Endothelial cell of umbilical vein (primary cell): ENCODE measurements around the gene VAMP2. TPM values are rescaled to one million over a fixed set of nuclear protein-coding genes. Genes with fewer than 3 reads are reported as not detected.
A peak's percentile ranks its signal among the peaks of the same experiment; 100 is the strongest.

Experiments used
- BruUV-seq: library from RNA; stranded (reverse); fragments of 400-500 nt; replicated peaks from 2 replicates; lab custom pipeline; 2021; lab: Mats Ljungman, UMichigan
- CTCF ChIA-PET: fragments of 300-600, 350-600 bp; sonication (Branson Sonifier 250); formaldehyde crosslinking; loops from one replicate; lab custom pipeline; 2021; ENCODE audit warnings: antibody characterized with exemption, inconsistent platforms; lab: Charles Lee
- POLR2A ChIA-PET: fragments of 300-600, 350-600 bp; sonication (Branson Sonifier 250); formaldehyde crosslinking; loops from one replicate; lab custom pipeline; 2021; ENCODE audit warnings: antibody characterized with exemption, inconsistent platforms; lab: Charles Lee
- DNase-seq: peaks from one replicate; pipeline ENCODE4 v3.0.0-alpha.2; 2011; ENCODE audit warnings: low read depth, low spot score
- FAIRE-seq: peaks from 2 replicates; lab custom pipeline; 2011; peaks lifted over from hg19 to GRCh38; lab: Jason Lieb, UNC
- H2AFZ ChIP-seq: 2 replicates; pipeline ENCODE4 v1.6.0; 2012; ENCODE audit warnings: low read depth, low read length, control low read depth, inconsistent platforms
- H3K27ac ChIP-seq: 2 replicates; pipeline ENCODE4 v1.5.1; 2011; ENCODE audit warnings: low read depth, mild to moderate bottlenecking, control low read depth, low read length, moderate library complexity; ENCODE audit not compliant: insufficient read depth
- H3K27me3 ChIP-seq, 2 experiments: 2 replicates each; pipeline versions ENCODE4 v1.6.0 to v1.6.1; 2011; ENCODE audit warnings: low read length in 2 of 2, mixed read lengths in 1 of 2; ENCODE audit not compliant: control insufficient read depth in 2 of 2, insufficient read depth in 2 of 2
- H3K36me3 ChIP-seq, 2 experiments: 2 replicates in 1 of 2; 3 replicates in 1 of 2; pipeline ENCODE4 v1.5.1; 2011; ENCODE audit warnings: low read length in 2 of 2, mild to moderate bottlenecking in 1 of 2, moderate library complexity in 1 of 2; ENCODE audit not compliant: control insufficient read depth in 2 of 2, insufficient read depth in 2 of 2; ENCODE audit errors: extremely low read depth in 1 of 2
- H3K4me1 ChIP-seq: 3 replicates; pipeline ENCODE4 v1.5.1; 2011; ENCODE audit warnings: mild to moderate bottlenecking, low read length; ENCODE audit not compliant: control insufficient read depth, insufficient read depth; ENCODE audit errors: extremely low read depth
- H3K4me2 ChIP-seq: 2 replicates; pipeline ENCODE4 v1.6.1; 2011; ENCODE audit warnings: low read length, control low read depth, mixed read lengths; ENCODE audit not compliant: insufficient read depth
- H3K4me3 ChIP-seq, 3 experiments: fragments of 200-600 bp in 1 of 3; sonication (generic), shearing (Covaris generic) in 1 of 3; replicated peaks in 1 of 3; 2 replicates each; pipeline ENCODE4 v1.5.1; 2011 to 2016; ENCODE audit warnings: control low read depth in 3 of 3, low read length in 3 of 3, mild to moderate bottlenecking in 2 of 3, inconsistent platforms in 1 of 3, low read depth in 1 of 3, moderate library complexity in 1 of 3; ENCODE audit not compliant: insufficient read depth in 1 of 3
- H3K79me2 ChIP-seq: 2 replicates; pipeline ENCODE4 v1.6.0; 2012; ENCODE audit warnings: low read length, inconsistent platforms; ENCODE audit not compliant: control insufficient read depth, insufficient read depth
- H3K9ac ChIP-seq: replicated peaks from 2 replicates; pipeline ENCODE3; 2011; ENCODE audit warnings: low read length, control low read depth; ENCODE audit not compliant: insufficient read depth; ENCODE audit errors: extremely low read depth
- H3K9me1 ChIP-seq: replicated peaks from 3 replicates; pipeline ENCODE4 v1.6.0; 2011; ENCODE audit warnings: mild to moderate bottlenecking, low read length; ENCODE audit not compliant: control insufficient read depth, insufficient read depth; ENCODE audit errors: extremely low read depth
- H3K9me3 ChIP-seq: replicated peaks from 2 replicates; pipeline ENCODE4 v1.5.1; 2012; ENCODE audit warnings: low read length, inconsistent platforms; ENCODE audit not compliant: control insufficient read depth, insufficient read depth
- H4K20me1 ChIP-seq: replicated peaks from 2 replicates; pipeline ENCODE3; 2011; ENCODE audit warnings: mild to moderate bottlenecking, low read length; ENCODE audit not compliant: control insufficient read depth, insufficient read depth; ENCODE audit errors: extremely low read depth
- CTCF ChIP-seq, 2 donors: IDR thresholded peaks; 1 replicate in 1 of 2; 2 replicates in 1 of 2; pipeline ENCODE4 v1.5.1; 2011; ENCODE audit warnings: low read length in 2 of 2, mild to moderate bottlenecking in 2 of 2, moderate library complexity in 2 of 2, control low read depth in 1 of 2, inconsistent platforms in 1 of 2, low read depth in 1 of 2; ENCODE audit not compliant: insufficient read depth in 1 of 2; ENCODE audit errors: extremely low read depth in 1 of 2
- FOS ChIP-seq: IDR thresholded peaks from 2 replicates; pipeline ENCODE4 v1.6.1; 2011; ENCODE audit warnings: mild to moderate bottlenecking, low read length, moderate library complexity, borderline replicate concordance; ENCODE audit not compliant: insufficient read depth
- GATA2 ChIP-seq: IDR thresholded peaks from 2 replicates; pipeline ENCODE4 v1.7.0; 2011; ENCODE audit warnings: low read depth, mild to moderate bottlenecking, moderate library complexity, mixed read lengths, low read length; ENCODE audit not compliant: insufficient read length, insufficient read depth
- JUN ChIP-seq: IDR thresholded peaks from 2 replicates; pipeline ENCODE4 v1.6.1; 2011; ENCODE audit warnings: borderline replicate concordance, low read depth; ENCODE audit not compliant: insufficient read length, insufficient read depth
- MYC ChIP-seq: IDR thresholded peaks from one replicate; pipeline ENCODE4 v1.6.1; 2011; ENCODE audit warnings: mild to moderate bottlenecking, low read depth, low read length
- POLR2A ChIP-seq: IDR thresholded peaks from 2 replicates; pipeline ENCODE4 v1.6.1; 2012; ENCODE audit warnings: low read depth, mild to moderate bottlenecking, control low read depth, low read length
- POLR2AphosphoS5 ChIP-seq: IDR thresholded peaks from 2 replicates; pipeline ENCODE4 v1.6.1; 2012; ENCODE audit warnings: low read depth, mild to moderate bottlenecking, control low read depth, low read length, moderate library complexity; ENCODE audit not compliant: insufficient read depth
- dilution Hi-C: fragments of 300-500 bp; cut with MboI; formaldehyde crosslinking; loops from one replicate; pipeline ENCODE4 v1.15.0; 2019; ENCODE audit warnings: low sequenced_read_pairs; ENCODE audit not compliant: extremely low pct_ligation_motif_present
- intact Hi-C: fragments of 100-400 bp; cut with micrococcal nuclease; formaldehyde crosslinking; loops from one replicate; pipeline ENCODE4 v1.10.0; 2022
- polyA plus RNA-seq, 4 experiments: library from polyadenylated mRNA; depleted of rRNA in 3 of 4; stranded (reverse) in 3 of 4; unstranded in 1 of 4; fragments of >200 nt; gene quantifications; 2 replicates each; pipeline versions ENCODE4 v1.2.1 to v1.2.3, GENCODE V29; 2011 to 2012; ENCODE audit warnings: missing spikeins in 1 of 4
- total RNA-seq: library from RNA; stranded (reverse); gene quantifications from 2 replicates; pipeline ENCODE4 v1.2.3, GENCODE V29; 2021
- TF ChIP-seq, protein P1 (sequence below): IDR thresholded peaks from 2 replicates; pipeline ENCODE4 v1.6.1; 2011; ENCODE audit not compliant: insufficient read depth, insufficient read length

The VAMP2 gene
- total and polyA plus RNA-seq, 2 donors (not counting 3 experiments of a cell fraction or from before 2014, with no cell fraction given) = 35.9 to 38.0 TPM

DNA sequence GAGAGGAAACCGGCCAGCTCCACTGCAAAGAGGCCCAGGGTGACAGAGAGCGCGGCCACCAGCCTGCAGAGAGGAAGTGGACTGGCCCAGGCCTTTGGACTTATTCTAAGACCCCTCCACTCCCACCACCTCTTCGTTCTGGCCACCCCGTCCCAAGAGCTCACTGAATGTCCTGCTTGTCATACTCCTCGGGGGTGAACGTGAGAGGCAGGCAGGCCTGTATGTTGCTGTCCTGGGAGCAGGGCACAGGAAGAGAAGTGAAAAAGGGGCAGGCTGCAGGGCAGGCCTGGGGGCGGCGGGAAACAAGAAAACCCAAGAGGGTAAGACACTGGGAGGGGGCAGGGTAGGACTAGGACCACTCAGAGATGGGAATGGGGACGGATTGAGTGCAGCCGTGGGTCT is 13.0 kb upstream of the VAMP2 start:
- CTCF ChIA-PET = interaction anchor here (1.4 kb wide), 2 partner anchors 11 to 116 kb away, joined by 3 to 4 read pairs; no protein-coding TSS in a partner anchor
- POLR2A ChIA-PET = no interaction called here
- no peaks in the 10 kb centered on the region for H3K9me1 ChIP-seq
- TF ChIP-seq JUN (no peak), POLR2AphosphoS5 (no peak), FOS (no peak), MYC (no peak), POLR2A (no peak), GATA2 (no peak), CTCF (IDR thresholded peaks at IDR 0.05; ENCODE audit: extremely low read depth in 1 of 2, insufficient read depth in 1 of 2, low read depth in 1 of 2, low read length in 2 of 2) (no peak)
- TF ChIP-seq, protein P1, sequence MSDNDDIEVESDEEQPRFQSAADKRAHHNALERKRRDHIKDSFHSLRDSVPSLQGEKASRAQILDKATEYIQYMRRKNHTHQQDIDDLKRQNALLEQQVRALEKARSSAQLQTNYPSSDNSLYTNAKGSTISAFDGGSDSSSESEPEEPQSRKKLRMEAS = no peak
- FAIRE-seq = no peak
- no TSS peak for BruUV-seq
- peak overlapping the region; percentile 29 for H3K27ac ChIP-seq
- H3K4me3 ChIP-seq = peak overlapping the region; percentile 21 to 61 (median 42)
- no peaks in the 10 kb centered on the region for H3K36me3 ChIP-seq
- intact Hi-C loops = no loop called here
- H3K4me1 ChIP-seq = peaks cover 23% of the 10 kb centered on the region
- H4K20me1 ChIP-seq = no peaks in the 10 kb centered on the region
- H3K9ac ChIP-seq = peak overlapping the region; percentile 69
- H3K4me2 ChIP-seq = peak overlapping the region; percentile 64
- H3K79me2 ChIP-seq = no peaks in the 10 kb centered on the region
- no peaks in the 10 kb centered on the region for H3K9me3 ChIP-seq
- dilution Hi-C loops = no loop called here
- H2AFZ ChIP-seq = peak overlapping the region; percentile 91
- no peak for DNase-seq
- no peaks in the 10 kb centered on the region for H3K27me3 ChIP-seq
